GM23338 (cell line): ENCODE results near the gene PFKFB2. TPM values are rescaled to one million over a fixed set of nuclear protein-coding genes. Genes with fewer than 3 reads are reported as not detected.

Experiments used
- ATAC-seq: fragments of 200-7000 bp; cut with Tn5 transposase; 3 replicates; pipeline ENCODE4 v1.9.1; 2020
- DNase-seq: peaks from one replicate; pipeline ENCODE4 v3.0.0-alpha.2; 2015; ENCODE audit warnings: low spot score
- H2AFZ ChIP-seq: fragments of 200-600 bp; sonication (generic); 2 replicates; pipeline ENCODE4 v1.8.0; 2016; ENCODE audit warnings: antibody characterized with exemption, mild to moderate bottlenecking, moderate library complexity
- H3F3A ChIP-seq: fragments of 200-600 bp; sonication (generic); replicated peaks from 2 replicates; pipeline ENCODE4 v1.8.0; 2017; ENCODE audit warnings: antibody characterized with exemption, mixed run types, low read depth
- H3K27ac ChIP-seq: fragments of 200-600 bp; sonication (generic); 2 replicates; pipeline ENCODE4 v1.6.1; 2016; ENCODE audit warnings: low read depth
- H3K27me3 ChIP-seq: fragments of 200-600 bp; sonication (generic); 2 replicates; pipeline ENCODE4 v1.8.0; 2016; ENCODE audit warnings: mild to moderate bottlenecking, mixed run types, moderate library complexity; ENCODE audit not compliant: insufficient read depth
- H3K36me3 ChIP-seq: fragments of 200-600 bp; sonication (generic); 2 replicates; pipeline ENCODE4 v1.8.0; 2016; ENCODE audit warnings: mild to moderate bottlenecking; ENCODE audit not compliant: insufficient read depth
- H3K4me1 ChIP-seq: fragments of 200-600 bp; sonication (generic); 2 replicates; pipeline ENCODE4 v1.8.0; 2016; ENCODE audit warnings: mild to moderate bottlenecking, moderate library complexity; ENCODE audit not compliant: insufficient read depth
- H3K4me2 ChIP-seq: fragments of 200-600 bp; sonication (generic); 2 replicates; pipeline ENCODE4 v1.7.1; 2017; ENCODE audit warnings: mixed run types
- H3K4me3 ChIP-seq: fragments of 200-600 bp; sonication (generic); 2 replicates; pipeline ENCODE4 v1.6.1; 2016; ENCODE audit warnings: mixed run types
- H3K79me2 ChIP-seq: fragments of 200-600 bp; sonication (generic); replicated peaks from 2 replicates; pipeline ENCODE4 v1.8.0; 2017; ENCODE audit warnings: mild to moderate bottlenecking; ENCODE audit not compliant: insufficient read depth
- H3K9me2 ChIP-seq: fragments of 200-600 bp; sonication (generic); 2 replicates; pipeline ENCODE4 v1.8.0; 2017; ENCODE audit not compliant: insufficient read depth
- H4K20me1 ChIP-seq: fragments of 200-600 bp; sonication (generic); replicated peaks from 2 replicates; pipeline ENCODE4 v1.8.0; 2017; ENCODE audit warnings: mild to moderate bottlenecking; ENCODE audit not compliant: insufficient read depth
- H3K27ac Mint-ChIP-seq: 2 replicates; pipeline ENCODE4 v1.8.0; 2020; ENCODE audit warnings: inconsistent platforms, mild to moderate bottlenecking, moderate library complexity, mixed read lengths
- H3K27me3 Mint-ChIP-seq: 3 replicates; pipeline ENCODE4 v1.8.0; 2022; ENCODE audit warnings: low read depth, mild to moderate bottlenecking, moderate library complexity, mixed read lengths, inconsistent platforms; ENCODE audit not compliant: insufficient read depth, poor library complexity
- H3K36me3 Mint-ChIP-seq: 3 replicates; pipeline ENCODE4 v1.8.0; 2021; ENCODE audit warnings: low read depth, mild to moderate bottlenecking, inconsistent platforms, moderate library complexity, mixed read lengths
- H3K4me1 Mint-ChIP-seq: 3 replicates; pipeline ENCODE4 v1.8.0; 2020; ENCODE audit warnings: mild to moderate bottlenecking, inconsistent platforms, mixed read lengths
- H3K4me3 Mint-ChIP-seq: 3 replicates; pipeline ENCODE4 v1.8.0; 2021; ENCODE audit warnings: moderate library complexity, mild to moderate bottlenecking, inconsistent platforms, mixed read lengths
- H3K9me3 Mint-ChIP-seq: 3 replicates; pipeline ENCODE4 v1.8.0; 2020; ENCODE audit warnings: moderate library complexity, mild to moderate bottlenecking, inconsistent platforms, mixed read lengths
- CREB1 ChIP-seq: fragments of 250-450 bp; sonication (Bioruptor Pico); IDR thresholded peaks from 2 replicates; pipeline ENCODE4 v1.5.0; 2020; ENCODE audit warnings: low read depth, mild to moderate bottlenecking, moderate library complexity
- CTCF ChIP-seq, 2 experiments: fragments of 200-600 bp in 1 of 2; sonication (generic) in 1 of 2; conservative IDR thresholded peaks; 2 replicates each; pipeline versions ENCODE4 v1.5.1 to v1.6.1; 2016 to 2017; ENCODE audit warnings: antibody characterized with exemption in 2 of 2, low read depth in 2 of 2, mild to moderate bottlenecking in 2 of 2, moderate library complexity in 1 of 2
- EZH2 ChIP-seq: fragments of 200-600 bp; sonication (generic); IDR thresholded peaks from one replicate; pipeline ENCODE4 v1.8.0; 2017; ENCODE audit warnings: antibody characterized with exemption, mild to moderate bottlenecking, low read depth; ENCODE audit not compliant: unreplicated experiment
- EZH2phosphoT487 ChIP-seq: fragments of 200-600 bp; sonication (generic); IDR thresholded peaks from one replicate; pipeline ENCODE4 v1.8.1; 2018; ENCODE audit warnings: antibody characterized with exemption; ENCODE audit not compliant: unreplicated experiment
- JUNB ChIP-seq: IDR thresholded peaks from one replicate; pipeline ENCODE4 v1.6.1; 2016; ENCODE audit warnings: antibody characterized with exemption; ENCODE audit not compliant: unreplicated experiment
- NANOG ChIP-seq: IDR thresholded peaks from 2 replicates; pipeline ENCODE4 v1.6.1; 2016; ENCODE audit warnings: antibody characterized with exemption, borderline replicate concordance
- POLR2AphosphoS5 ChIP-seq: IDR thresholded peaks from 2 replicates; pipeline ENCODE4 v1.6.1; 2016; ENCODE audit warnings: antibody characterized with exemption, low read depth
- STAT1 ChIP-seq: IDR thresholded peaks from one replicate; pipeline ENCODE4 v1.6.1; 2016; ENCODE audit warnings: antibody characterized with exemption; ENCODE audit not compliant: unreplicated experiment
- ZNF114 ChIP-seq: fragments of 250-450 bp; sonication (Bioruptor Pico); IDR thresholded peaks from 2 replicates; pipeline ENCODE4 v1.5.0; 2020; ENCODE audit warnings: mild to moderate bottlenecking, moderate library complexity
- ZNF331 ChIP-seq: fragments of 250-450 bp; sonication (Bioruptor Pico); IDR thresholded peaks from 2 replicates; pipeline ENCODE4 v1.5.0; 2020; ENCODE audit warnings: low read depth, mild to moderate bottlenecking, moderate library complexity
- polyA plus RNA-seq: library from polyadenylated mRNA; unstranded; fragments of >200 nt; fragmentation: Nextera tagmentation; extraction: Ambion mirVana; gene quantifications from 2 replicates; pipeline ENCODE4 v1.2.1, GENCODE V29; 2016
- total RNA-seq: library from RNA; depleted of rRNA; stranded (reverse); fragments of >200 nt; shearing (Covaris generic); gene quantifications from 2 replicates; pipeline ENCODE4 v1.2.3, GENCODE V29; 2014
- TF ChIP-seq, protein P1 (sequence below): IDR thresholded peaks from one replicate; pipeline ENCODE4 v1.6.1; 2018; ENCODE audit warnings: antibody characterized with exemption; ENCODE audit not compliant: unreplicated experiment
- TF ChIP-seq, protein P2 (sequence below): fragments of 250-450 bp; sonication (Bioruptor Pico); IDR thresholded peaks from 2 replicates; pipeline ENCODE4 v1.5.0; 2020; ENCODE audit warnings: mild to moderate bottlenecking, moderate library complexity
- TF ChIP-seq, protein P3 (sequence below): IDR thresholded peaks from 2 replicates; pipeline ENCODE4 v1.6.1; 2016; ENCODE audit warnings: antibody characterized with exemption

The PFKFB2 gene
- total and polyA plus RNA-seq, 2 experiments from 2014 or later, result 4.9 to 14.8 TPM

DNA sequence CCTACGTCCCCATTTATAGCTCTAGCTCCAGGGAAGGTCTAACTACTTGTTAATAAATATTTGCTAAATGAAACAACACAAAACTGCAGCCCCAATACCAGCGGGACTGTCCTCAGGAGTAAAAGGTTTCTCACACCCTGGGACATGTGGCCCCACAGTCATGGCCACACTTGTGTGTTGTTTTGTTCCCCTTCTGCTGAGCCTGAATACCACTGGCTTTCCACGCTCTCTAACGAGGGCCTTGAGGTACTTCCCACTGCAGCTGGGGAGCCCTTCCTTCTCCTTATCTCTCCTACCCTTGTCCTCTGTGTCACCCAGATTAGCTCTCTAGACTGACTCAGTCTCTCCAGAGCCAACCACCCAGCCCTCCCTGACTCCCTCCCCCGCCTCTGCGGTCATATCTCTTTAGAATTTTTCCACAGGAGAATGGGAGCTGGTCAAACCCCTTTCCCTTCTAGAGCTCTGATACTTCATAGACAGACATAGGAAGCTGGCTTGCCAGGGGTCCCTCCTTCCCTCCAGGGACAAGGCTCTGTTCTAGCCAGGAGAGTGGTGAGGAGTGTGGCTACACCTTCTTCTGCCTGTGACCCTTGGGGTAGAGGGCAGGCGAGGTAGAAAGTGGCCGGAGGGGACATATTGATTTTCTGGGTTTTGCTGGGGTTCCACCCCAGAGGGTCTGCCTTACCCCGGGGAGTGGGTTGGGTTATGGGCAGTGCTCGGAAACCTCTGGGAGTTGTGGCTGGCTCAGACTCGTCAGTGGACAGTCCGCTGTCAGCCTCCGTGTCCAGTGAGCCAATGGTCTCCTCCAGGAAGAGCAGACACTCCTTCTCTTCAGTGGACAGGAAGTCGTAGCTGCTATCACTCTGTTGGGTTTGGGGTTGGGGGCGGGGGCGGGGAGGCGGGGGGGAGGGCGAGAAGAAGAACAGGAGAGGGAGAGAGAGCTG lies 28.6 kb upstream of the PFKFB2 start:
- H3K27ac ChIP-seq, result peak overlapping the region; percentile 39; the same call in 1 of the 2 replicates
- peaks cover 5% of the 10 kb centered on the region for H3K27me3 Mint-ChIP-seq
- no peaks in the 10 kb centered on the region for H3K27me3 ChIP-seq
- DNase-seq (no peak), ATAC-seq (peak; percentile 20; the same call in 2 of the 3 replicates)
- H3K9me2 ChIP-seq, result peaks cover 10% of the 10 kb centered on the region; the same call in 1 of the 2 replicates
- no peaks in the 10 kb centered on the region for H4K20me1 ChIP-seq
- no peak overlapping the region for H3K4me2 ChIP-seq
- no peaks in the 10 kb centered on the region for H3K9me3 Mint-ChIP-seq
- peak overlapping the region; percentile 32; the same call in 1 of the 3 replicates for H3K4me3 Mint-ChIP-seq
- no peaks in the 10 kb centered on the region for H3K36me3 ChIP-seq
- H3K27ac Mint-ChIP-seq, result peak overlapping the region; percentile 90
- peaks cover 28% of the 10 kb centered on the region for H3K4me1 Mint-ChIP-seq
- H3K4me1 ChIP-seq, result peaks cover 14% of the 10 kb centered on the region
- TF ChIP-seq JUNB (no peak), POLR2AphosphoS5 (no peak), EZH2 (no peak), CTCF (conservative IDR thresholded peaks at IDR 0.05; ENCODE audit: low read depth in 2 of 2) (no peak), STAT1 (no peak), EZH2phosphoT487 (no peak), NANOG (no peak), ZNF114 (CRISPR knock-in tag) (no peak), ZNF331 (CRISPR knock-in tag) (no peak), CREB1 (no peak)
- TF ChIP-seq, protein P1, sequence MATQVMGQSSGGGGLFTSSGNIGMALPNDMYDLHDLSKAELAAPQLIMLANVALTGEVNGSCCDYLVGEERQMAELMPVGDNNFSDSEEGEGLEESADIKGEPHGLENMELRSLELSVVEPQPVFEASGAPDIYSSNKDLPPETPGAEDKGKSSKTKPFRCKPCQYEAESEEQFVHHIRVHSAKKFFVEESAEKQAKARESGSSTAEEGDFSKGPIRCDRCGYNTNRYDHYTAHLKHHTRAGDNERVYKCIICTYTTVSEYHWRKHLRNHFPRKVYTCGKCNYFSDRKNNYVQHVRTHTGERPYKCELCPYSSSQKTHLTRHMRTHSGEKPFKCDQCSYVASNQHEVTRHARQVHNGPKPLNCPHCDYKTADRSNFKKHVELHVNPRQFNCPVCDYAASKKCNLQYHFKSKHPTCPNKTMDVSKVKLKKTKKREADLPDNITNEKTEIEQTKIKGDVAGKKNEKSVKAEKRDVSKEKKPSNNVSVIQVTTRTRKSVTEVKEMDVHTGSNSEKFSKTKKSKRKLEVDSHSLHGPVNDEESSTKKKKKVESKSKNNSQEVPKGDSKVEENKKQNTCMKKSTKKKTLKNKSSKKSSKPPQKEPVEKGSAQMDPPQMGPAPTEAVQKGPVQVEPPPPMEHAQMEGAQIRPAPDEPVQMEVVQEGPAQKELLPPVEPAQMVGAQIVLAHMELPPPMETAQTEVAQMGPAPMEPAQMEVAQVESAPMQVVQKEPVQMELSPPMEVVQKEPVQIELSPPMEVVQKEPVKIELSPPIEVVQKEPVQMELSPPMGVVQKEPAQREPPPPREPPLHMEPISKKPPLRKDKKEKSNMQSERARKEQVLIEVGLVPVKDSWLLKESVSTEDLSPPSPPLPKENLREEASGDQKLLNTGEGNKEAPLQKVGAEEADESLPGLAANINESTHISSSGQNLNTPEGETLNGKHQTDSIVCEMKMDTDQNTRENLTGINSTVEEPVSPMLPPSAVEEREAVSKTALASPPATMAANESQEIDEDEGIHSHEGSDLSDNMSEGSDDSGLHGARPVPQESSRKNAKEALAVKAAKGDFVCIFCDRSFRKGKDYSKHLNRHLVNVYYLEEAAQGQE, result no peak
- TF ChIP-seq, protein P2, sequence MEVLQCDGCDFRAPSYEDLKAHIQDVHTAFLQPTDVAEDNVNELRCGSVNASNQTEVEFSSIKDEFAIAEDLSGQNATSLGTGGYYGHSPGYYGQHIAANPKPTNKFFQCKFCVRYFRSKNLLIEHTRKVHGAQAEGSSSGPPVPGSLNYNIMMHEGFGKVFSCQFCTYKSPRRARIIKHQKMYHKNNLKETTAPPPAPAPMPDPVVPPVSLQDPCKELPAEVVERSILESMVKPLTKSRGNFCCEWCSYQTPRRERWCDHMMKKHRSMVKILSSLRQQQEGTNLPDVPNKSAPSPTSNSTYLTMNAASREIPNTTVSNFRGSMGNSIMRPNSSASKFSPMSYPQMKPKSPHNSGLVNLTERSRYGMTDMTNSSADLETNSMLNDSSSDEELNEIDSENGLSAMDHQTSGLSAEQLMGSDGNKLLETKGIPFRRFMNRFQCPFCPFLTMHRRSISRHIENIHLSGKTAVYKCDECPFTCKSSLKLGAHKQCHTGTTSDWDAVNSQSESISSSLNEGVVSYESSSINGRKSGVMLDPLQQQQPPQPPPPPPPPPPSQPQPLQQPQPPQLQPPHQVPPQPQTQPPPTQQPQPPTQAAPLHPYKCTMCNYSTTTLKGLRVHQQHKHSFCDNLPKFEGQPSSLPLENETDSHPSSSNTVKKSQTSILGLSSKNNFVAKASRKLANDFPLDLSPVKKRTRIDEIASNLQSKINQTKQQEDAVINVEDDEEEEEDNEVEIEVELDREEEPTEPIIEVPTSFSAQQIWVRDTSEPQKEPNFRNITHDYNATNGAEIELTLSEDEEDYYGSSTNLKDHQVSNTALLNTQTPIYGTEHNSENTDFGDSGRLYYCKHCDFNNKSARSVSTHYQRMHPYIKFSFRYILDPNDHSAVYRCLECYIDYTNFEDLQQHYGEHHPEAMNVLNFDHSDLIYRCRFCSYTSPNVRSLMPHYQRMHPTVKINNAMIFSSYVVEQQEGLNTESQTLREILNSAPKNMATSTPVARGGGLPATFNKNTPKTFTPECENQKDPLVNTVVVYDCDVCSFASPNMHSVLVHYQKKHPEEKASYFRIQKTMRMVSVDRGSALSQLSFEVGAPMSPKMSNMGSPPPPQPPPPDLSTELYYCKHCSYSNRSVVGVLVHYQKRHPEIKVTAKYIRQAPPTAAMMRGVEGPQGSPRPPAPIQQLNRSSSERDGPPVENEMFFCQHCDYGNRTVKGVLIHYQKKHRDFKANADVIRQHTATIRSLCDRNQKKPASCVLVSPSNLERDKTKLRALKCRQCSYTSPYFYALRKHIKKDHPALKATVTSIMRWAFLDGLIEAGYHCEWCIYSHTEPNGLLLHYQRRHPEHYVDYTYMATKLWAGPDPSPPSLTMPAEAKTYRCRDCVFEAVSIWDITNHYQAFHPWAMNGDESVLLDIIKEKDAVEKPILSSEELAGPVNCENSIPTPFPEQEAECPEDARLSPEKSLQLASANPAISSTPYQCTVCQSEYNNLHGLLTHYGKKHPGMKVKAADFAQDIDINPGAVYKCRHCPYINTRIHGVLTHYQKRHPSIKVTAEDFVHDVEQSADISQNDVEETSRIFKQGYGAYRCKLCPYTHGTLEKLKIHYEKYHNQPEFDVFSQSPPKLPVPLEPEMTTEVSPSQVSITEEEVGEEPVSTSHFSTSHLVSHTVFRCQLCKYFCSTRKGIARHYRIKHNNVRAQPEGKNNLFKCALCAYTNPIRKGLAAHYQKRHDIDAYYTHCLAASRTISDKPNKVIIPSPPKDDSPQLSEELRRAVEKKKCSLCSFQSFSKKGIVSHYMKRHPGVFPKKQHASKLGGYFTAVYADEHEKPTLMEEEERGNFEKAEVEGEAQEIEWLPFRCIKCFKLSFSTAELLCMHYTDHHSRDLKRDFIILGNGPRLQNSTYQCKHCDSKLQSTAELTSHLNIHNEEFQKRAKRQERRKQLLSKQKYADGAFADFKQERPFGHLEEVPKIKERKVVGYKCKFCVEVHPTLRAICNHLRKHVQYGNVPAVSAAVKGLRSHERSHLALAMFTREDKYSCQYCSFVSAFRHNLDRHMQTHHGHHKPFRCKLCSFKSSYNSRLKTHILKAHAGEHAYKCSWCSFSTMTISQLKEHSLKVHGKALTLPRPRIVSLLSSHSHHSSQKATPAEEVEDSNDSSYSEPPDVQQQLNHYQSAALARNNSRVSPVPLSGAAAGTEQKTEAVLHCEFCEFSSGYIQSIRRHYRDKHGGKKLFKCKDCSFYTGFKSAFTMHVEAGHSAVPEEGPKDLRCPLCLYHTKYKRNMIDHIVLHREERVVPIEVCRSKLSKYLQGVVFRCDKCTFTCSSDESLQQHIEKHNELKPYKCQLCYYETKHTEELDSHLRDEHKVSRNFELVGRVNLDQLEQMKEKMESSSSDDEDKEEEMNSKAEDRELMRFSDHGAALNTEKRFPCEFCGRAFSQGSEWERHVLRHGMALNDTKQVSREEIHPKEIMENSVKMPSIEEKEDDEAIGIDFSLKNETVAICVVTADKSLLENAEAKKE, result no peak
- TF ChIP-seq, protein P3, sequence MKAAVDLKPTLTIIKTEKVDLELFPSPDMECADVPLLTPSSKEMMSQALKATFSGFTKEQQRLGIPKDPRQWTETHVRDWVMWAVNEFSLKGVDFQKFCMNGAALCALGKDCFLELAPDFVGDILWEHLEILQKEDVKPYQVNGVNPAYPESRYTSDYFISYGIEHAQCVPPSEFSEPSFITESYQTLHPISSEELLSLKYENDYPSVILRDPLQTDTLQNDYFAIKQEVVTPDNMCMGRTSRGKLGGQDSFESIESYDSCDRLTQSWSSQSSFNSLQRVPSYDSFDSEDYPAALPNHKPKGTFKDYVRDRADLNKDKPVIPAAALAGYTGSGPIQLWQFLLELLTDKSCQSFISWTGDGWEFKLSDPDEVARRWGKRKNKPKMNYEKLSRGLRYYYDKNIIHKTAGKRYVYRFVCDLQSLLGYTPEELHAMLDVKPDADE, result no peak
- no peak overlapping the region for H2AFZ ChIP-seq
- 0 out of 2 replicates have a peak, but pooled peaks cover 3% of the 10 kb centered on the region for H3F3A ChIP-seq
- H3K36me3 Mint-ChIP-seq, result no peaks in the 10 kb centered on the region; the same call in 2 of the 3 replicates
- H3K79me2 ChIP-seq, result no peaks in the 10 kb centered on the region
- H3K4me3 ChIP-seq, result no peak overlapping the region
